CD4-positive, CD25-positive, alpha-beta regulatory T cell (primary cell): ENCODE data around the gene ITPR2. TPM values are rescaled to one million over a fixed set of nuclear protein-coding genes. Genes with fewer than 3 reads are reported as not detected.
A peak's percentile ranks its signal among the peaks of the same experiment; 100 is the strongest.

Experiments
- ATAC-seq, 2 donors: fragments of 150-1000 bp; cut with Tn5 transposase; one replicate each; pipeline ENCODE4 v1.10.0; 2021; ENCODE audit warnings: low read depth in 2 of 2, moderate number of reproducible peaks in 2 of 2, moderate library complexity in 1 of 2
- DNase-seq, 3 donors: peaks; one replicate each; pipeline versions ENCODE4 v3.0.0 to v3.0.0-alpha.2; 2012 to 2022; ENCODE audit warnings: mixed read lengths in 1 of 3
- H3K27ac ChIP-seq: one replicate; pipeline ENCODE4 v1.7.0; 2013; ENCODE audit warnings: mild to moderate bottlenecking, low read length; ENCODE audit not compliant: insufficient read depth, poor library complexity, severe bottlenecking
- H3K27me3 ChIP-seq: one replicate; pipeline ENCODE4 v1.7.0; 2013; ENCODE audit warnings: low read length; ENCODE audit not compliant: control insufficient read depth, insufficient read depth
- H3K36me3 ChIP-seq: one replicate; pipeline ENCODE4 v1.7.0; 2013; ENCODE audit warnings: mild to moderate bottlenecking, low read length, moderate library complexity; ENCODE audit not compliant: control insufficient read depth, insufficient read depth
- H3K4me1 ChIP-seq: 2 replicates; pipeline ENCODE4 v1.7.0; 2013; ENCODE audit warnings: mild to moderate bottlenecking, low read length; ENCODE audit not compliant: insufficient read depth, control insufficient read depth, poor library complexity, severe bottlenecking
- H3K4me3 ChIP-seq: one replicate; pipeline ENCODE4 v1.7.0; 2013; ENCODE audit warnings: low read depth, mild to moderate bottlenecking, low read length, moderate library complexity
- H3K9me3 ChIP-seq, 2 experiments: 1 replicate in 1 of 2; 2 replicates in 1 of 2; pipeline ENCODE4 v1.7.0; 2013; ENCODE audit warnings: low read length in 2 of 2, mild to moderate bottlenecking in 1 of 2, moderate library complexity in 1 of 2; ENCODE audit not compliant: control insufficient read depth in 2 of 2
- H3K27ac Mint-ChIP-seq, 3 donors: one replicate each; pipeline ENCODE4 v1.8.0; 2020 to 2022; ENCODE audit warnings: mild to moderate bottlenecking in 3 of 3, mixed read lengths in 3 of 3, moderate library complexity in 2 of 3
- H3K27me3 Mint-ChIP-seq: one replicate; pipeline ENCODE4 v1.8.0; 2022; ENCODE audit warnings: mild to moderate bottlenecking, mixed read lengths
- H3K36me3 Mint-ChIP-seq: one replicate; pipeline ENCODE4 v1.8.0; 2020; ENCODE audit warnings: mixed read lengths
- H3K4me1 Mint-ChIP-seq, 4 donors: one replicate each; pipeline ENCODE4 v1.8.0; 2020 to 2022; ENCODE audit warnings: mixed read lengths in 4 of 4, mild to moderate bottlenecking in 1 of 4
- H3K4me3 Mint-ChIP-seq, 4 donors: one replicate each; pipeline ENCODE4 v1.8.0; 2020 to 2022; ENCODE audit warnings: mild to moderate bottlenecking in 4 of 4, mixed read lengths in 4 of 4, moderate library complexity in 3 of 4
- H3K9me3 Mint-ChIP-seq, 7 donors: one replicate each; pipeline ENCODE4 v1.8.0; 2020 to 2022; ENCODE audit warnings: mixed read lengths in 7 of 7, mild to moderate bottlenecking in 3 of 7, moderate library complexity in 2 of 7
- polyA plus RNA-seq, 4 donors: library from polyadenylated mRNA; unstranded; fragments of 300-500 nt; fragmentation: Illumina TruSeq; gene quantifications; one replicate each; pipeline ENCODE4 v1.2.3, GENCODE V29; 2021
- total RNA-seq: library from RNA; stranded (reverse); gene quantifications from one replicate; pipeline ENCODE4 v1.2.3, GENCODE V29; 2022

Gene ITPR2
- total and polyA plus RNA-seq, 5 donors from 2014 or later: 9.9 to 54.1 (median 11.7) TPM

GRCh38 chr12:26826437-26826836 is 6.6 kb downstream of the ITPR2 start:
- no peaks in the 10 kb centered on the region for H3K9me3 Mint-ChIP-seq
- ATAC-seq (no peak), DNase-seq (no peak)
- H3K27me3 ChIP-seq: no peaks in the 10 kb centered on the region
- no peaks in the 10 kb centered on the region for H3K9me3 ChIP-seq
- peaks cover 2% of the 10 kb centered on the region for H3K36me3 Mint-ChIP-seq
- no peak overlapping the region for H3K27ac Mint-ChIP-seq
- no peak overlapping the region for H3K27ac ChIP-seq
- H3K27me3 Mint-ChIP-seq: no peaks in the 10 kb centered on the region
- no peaks in the 10 kb centered on the region for H3K36me3 ChIP-seq
- H3K4me1 Mint-ChIP-seq: peaks cover 57 to 68% (median 64%) of the 10 kb centered on the region in 4 donors
- H3K4me3 Mint-ChIP-seq: peak overlapping the region in 1 of 4 donors; percentile 46
- H3K4me1 ChIP-seq: peaks cover 17% of the 10 kb centered on the region
- H3K4me3 ChIP-seq: no peak overlapping the region

GRCh38 chr12:26825459-26826016 is 7.5 kb downstream of the ITPR2 start:
- no peak overlapping the region for H3K27ac ChIP-seq
- H3K4me3 Mint-ChIP-seq: no peak overlapping the region
- no peak for ATAC-seq
- no peaks in the 10 kb centered on the region for H3K36me3 ChIP-seq
- H3K27me3 ChIP-seq: no peaks in the 10 kb centered on the region
- no peaks in the 10 kb centered on the region for H3K27me3 Mint-ChIP-seq
- no peak for DNase-seq
- H3K4me3 ChIP-seq: no peak overlapping the region
- peak overlapping the region; percentile 11 to 48 (median 16) for H3K27ac Mint-ChIP-seq
- H3K4me1 ChIP-seq: peaks cover 8% of the 10 kb centered on the region
- H3K9me3 ChIP-seq: no peaks in the 10 kb centered on the region
- H3K4me1 Mint-ChIP-seq: peaks cover 49 to 65% (median 56%) of the 10 kb centered on the region in 4 donors
- no peaks in the 10 kb centered on the region for H3K9me3 Mint-ChIP-seq
- peaks cover 2% of the 10 kb centered on the region for H3K36me3 Mint-ChIP-seq

- no peaks in the 10 kb centered on the region for H3K9me3 Mint-ChIP-seq
- H3K27ac Mint-ChIP-seq: no peak overlapping the region
- H3K4me3 Mint-ChIP-seq: no peak overlapping the region
- ATAC-seq (no peak), DNase-seq (no peak)
- Histone ChIP-seq H3K27me3 (no peaks in the 10 kb centered on the region), H3K36me3 (no peaks in the 10 kb centered on the region), H3K27ac (no peak overlapping the region), H3K4me1 (no peaks in the 10 kb centered on the region), H3K4me3 (no peak overlapping the region), H3K9me3 (no peaks in the 10 kb centered on the region)
- H3K27me3 Mint-ChIP-seq: no peaks in the 10 kb centered on the region
- H3K36me3 Mint-ChIP-seq: peaks cover 6% of the 10 kb centered on the region
- H3K4me1 Mint-ChIP-seq: peaks cover 37 to 52% (median 40%) of the 10 kb centered on the region in 4 donors
Measured at GRCh38 chr12:26823390-26823789, 9.6 kb downstream of the ITPR2 start.

GRCh38 chr12:26822026-26822425 is 11.0 kb downstream of the ITPR2 start:
- Mint-ChIP-seq H3K9me3 (no peaks in the 10 kb centered on the region), H3K27ac (no peak overlapping the region), H3K27me3 (no peaks in the 10 kb centered on the region), H3K4me1 (peaks cover 25 to 46% (median 39%) of the 10 kb centered on the region in 4 donors), H3K36me3 (peaks cover 15% of the 10 kb centered on the region), H3K4me3 (no peak overlapping the region)
- Histone ChIP-seq H3K9me3 (no peaks in the 10 kb centered on the region), H3K4me3 (no peak overlapping the region), H3K27ac (no peak overlapping the region), H3K4me1 (no peaks in the 10 kb centered on the region), H3K36me3 (no peaks in the 10 kb centered on the region), H3K27me3 (no peaks in the 10 kb centered on the region)
- DNase-seq (no peak), ATAC-seq (no peak)

GRCh38 chr12:26821212-26821701 is 11.7 kb downstream of the ITPR2 start:
- Mint-ChIP-seq H3K9me3 (no peaks in the 10 kb centered on the region), H3K36me3 (peaks cover 15% of the 10 kb centered on the region), H3K4me3 (no peak overlapping the region), H3K27me3 (no peaks in the 10 kb centered on the region), H3K4me1 (peaks cover 25 to 42% (median 38%) of the 10 kb centered on the region in 4 donors), H3K27ac (no peak overlapping the region)
- Histone ChIP-seq H3K4me1 (no peaks in the 10 kb centered on the region), H3K9me3 (no peaks in the 10 kb centered on the region), H3K27me3 (no peaks in the 10 kb centered on the region), H3K4me3 (no peak overlapping the region), H3K36me3 (no peaks in the 10 kb centered on the region), H3K27ac (no peak overlapping the region)
- DNase-seq (no peak), ATAC-seq (no peak)

- Histone ChIP-seq H3K36me3 (no peaks in the 10 kb centered on the region), H3K9me3 (no peaks in the 10 kb centered on the region), H3K27ac (no peak overlapping the region), H3K27me3 (no peaks in the 10 kb centered on the region), H3K4me3 (no peak overlapping the region), H3K4me1 (no peaks in the 10 kb centered on the region)
- Mint-ChIP-seq H3K9me3 (no peaks in the 10 kb centered on the region), H3K36me3 (peaks cover 16% of the 10 kb centered on the region), H3K4me1 (peaks cover 16 to 31% (median 28%) of the 10 kb centered on the region in 4 donors), H3K27me3 (no peaks in the 10 kb centered on the region), H3K4me3 (no peak overlapping the region), H3K27ac (peak overlapping the region in 2 of 3 donors; percentile 71 to 80)
- DNase-seq (no peak), ATAC-seq (no peak)
Measured at GRCh38 chr12:26818636-26819035, 14.4 kb downstream of the ITPR2 start.

DNA sequence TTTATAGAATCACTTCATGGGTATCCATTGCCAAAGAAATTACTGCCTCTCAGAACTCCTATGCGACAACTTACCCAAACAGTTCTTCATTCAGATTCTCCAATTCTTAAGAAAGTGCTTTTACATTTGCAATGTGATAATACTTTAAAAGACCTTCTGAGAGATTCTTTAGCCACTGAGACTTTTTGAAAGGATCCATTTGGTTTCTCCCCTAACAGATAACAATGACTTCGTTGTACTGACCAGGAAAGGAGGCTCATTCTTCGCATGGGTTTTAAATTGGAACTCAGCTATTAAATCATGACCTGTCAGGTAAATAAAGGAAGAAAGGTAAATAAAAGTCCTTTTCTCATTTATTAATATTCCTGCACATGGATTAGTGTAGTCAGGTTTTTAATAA is 14.8 kb downstream of the ITPR2 start:
- DNase-seq (no peak), ATAC-seq (no peak)
- Histone ChIP-seq H3K4me1 (no peaks in the 10 kb centered on the region), H3K36me3 (no peaks in the 10 kb centered on the region), H3K27ac (no peak overlapping the region), H3K4me3 (no peak overlapping the region), H3K9me3 (no peaks in the 10 kb centered on the region), H3K27me3 (no peaks in the 10 kb centered on the region)
- H3K27ac Mint-ChIP-seq: peak overlapping the region in 2 of 3 donors; percentile 60 to 80
- peaks cover 13 to 31% (median 26%) of the 10 kb centered on the region in 4 donors for H3K4me1 Mint-ChIP-seq
- peaks cover 20% of the 10 kb centered on the region for H3K36me3 Mint-ChIP-seq
- no peaks in the 10 kb centered on the region for H3K9me3 Mint-ChIP-seq
- H3K4me3 Mint-ChIP-seq: no peak overlapping the region
- H3K27me3 Mint-ChIP-seq: no peaks in the 10 kb centered on the region

DNA sequence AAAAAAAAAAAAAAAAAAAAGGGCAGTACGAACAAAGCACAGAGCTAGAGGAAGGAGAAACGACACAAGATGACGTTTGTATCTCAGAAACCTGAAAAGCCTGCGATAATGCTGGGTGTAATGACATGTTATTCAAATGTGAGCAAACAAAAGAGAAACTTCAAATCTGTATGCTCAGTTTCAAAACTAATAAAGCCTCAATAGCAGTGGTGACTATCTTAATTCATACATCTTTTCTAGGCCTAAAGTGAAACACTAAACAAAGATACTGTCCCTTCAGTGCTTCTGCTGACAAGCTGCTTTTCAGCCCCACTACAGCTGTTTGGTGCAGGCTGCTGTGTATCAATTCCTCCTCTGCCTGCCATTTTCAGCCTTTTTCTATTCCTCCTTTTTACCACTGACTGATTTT is 15.8 kb downstream of the ITPR2 start:
- Mint-ChIP-seq H3K27ac (peak overlapping the region; percentile 50 to 93 (median 90)), H3K27me3 (no peaks in the 10 kb centered on the region), H3K36me3 (peaks cover 24% of the 10 kb centered on the region), H3K4me3 (peak overlapping the region; percentile 30 to 77 (median 52)), H3K9me3 (no peaks in the 10 kb centered on the region), H3K4me1 (peaks cover 6 to 26% (median 23%) of the 10 kb centered on the region in 4 donors)
- Histone ChIP-seq H3K9me3 (no peaks in the 10 kb centered on the region), H3K36me3 (no peaks in the 10 kb centered on the region), H3K27ac (peak overlapping the region; percentile 71), H3K4me1 (no peaks in the 10 kb centered on the region), H3K4me3 (peak overlapping the region; percentile 63), H3K27me3 (no peaks in the 10 kb centered on the region)
- DNase-seq (peak in 2 of 3 donors; percentile 60 to 66), ATAC-seq (peak; percentile 83 to 86)
